ENCODE results near the gene CDC20B. TPM values are rescaled to one million over a fixed set of nuclear protein-coding genes. Genes with fewer than 3 reads are reported as not detected.
A peak's percentile ranks its signal among the peaks of the same experiment; 100 is the strongest.

Gene CDC20B
- total and polyA plus RNA-seq, 7 donors = not detected

GRCh38 chr5:55188656-55189540 is 15.9 kb upstream of the CDC20B start:
- no peak for DNase-seq
- Histone ChIP-seq H3K4me1 (no peaks in the 10 kb centered on the region), H3K9me3 (no peaks in the 10 kb centered on the region), H3K27me3 (peaks cover 0 to 65% (median 8%) of the 10 kb centered on the region in 3 donors), H3K27ac (no peak overlapping the region), H3K36me3 (no peaks in the 10 kb centered on the region), H3K4me3 (no peak overlapping the region)
- intact Hi-C loops (cut with DNase I) = no loop called here
- TF ChIP-seq POLR2AphosphoS5 (IDR thresholded peaks at IDR 0.05) (no peak), EP300 (IDR thresholded peaks at IDR 0.05) (no peak), POLR2A (IDR thresholded peaks at IDR 0.05) (no peak)
- TF ChIP-seq, protein P1, sequence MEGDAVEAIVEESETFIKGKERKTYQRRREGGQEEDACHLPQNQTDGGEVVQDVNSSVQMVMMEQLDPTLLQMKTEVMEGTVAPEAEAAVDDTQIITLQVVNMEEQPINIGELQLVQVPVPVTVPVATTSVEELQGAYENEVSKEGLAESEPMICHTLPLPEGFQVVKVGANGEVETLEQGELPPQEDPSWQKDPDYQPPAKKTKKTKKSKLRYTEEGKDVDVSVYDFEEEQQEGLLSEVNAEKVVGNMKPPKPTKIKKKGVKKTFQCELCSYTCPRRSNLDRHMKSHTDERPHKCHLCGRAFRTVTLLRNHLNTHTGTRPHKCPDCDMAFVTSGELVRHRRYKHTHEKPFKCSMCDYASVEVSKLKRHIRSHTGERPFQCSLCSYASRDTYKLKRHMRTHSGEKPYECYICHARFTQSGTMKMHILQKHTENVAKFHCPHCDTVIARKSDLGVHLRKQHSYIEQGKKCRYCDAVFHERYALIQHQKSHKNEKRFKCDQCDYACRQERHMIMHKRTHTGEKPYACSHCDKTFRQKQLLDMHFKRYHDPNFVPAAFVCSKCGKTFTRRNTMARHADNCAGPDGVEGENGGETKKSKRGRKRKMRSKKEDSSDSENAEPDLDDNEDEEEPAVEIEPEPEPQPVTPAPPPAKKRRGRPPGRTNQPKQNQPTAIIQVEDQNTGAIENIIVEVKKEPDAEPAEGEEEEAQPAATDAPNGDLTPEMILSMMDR (IDR thresholded peaks at IDR 0.05) = no peak
- 23 to 57% methylated on average over 6 of the region's 6 CpGs for WGBS, 2 donors

- Histone ChIP-seq H3K4me3 (no peak overlapping the region), H3K4me1 (no peaks in the 10 kb centered on the region), H3K27me3 (peaks cover 0 to 70% (median 7%) of the 10 kb centered on the region in 3 donors), H3K27ac (no peak overlapping the region), H3K36me3 (no peaks in the 10 kb centered on the region), H3K9me3 (no peaks in the 10 kb centered on the region)
- no peak for DNase-seq
- 28 to 45% methylated on average over 4 of the region's 4 CpGs for WGBS, 2 donors
- no peak for TF ChIP-seq EP300 (IDR thresholded peaks at IDR 0.05)
- no peak for TF ChIP-seq POLR2AphosphoS5 (IDR thresholded peaks at IDR 0.05)
- TF ChIP-seq, protein P1 (IDR thresholded peaks at IDR 0.05) = no peak
- TF ChIP-seq POLR2A (IDR thresholded peaks at IDR 0.05) = no peak
- intact Hi-C loops (cut with DNase I) = no loop called here
Observed at GRCh38 chr5:55187370-55187769, 14.4 kb upstream of the CDC20B start.

GRCh38 chr5:55180016-55180415 is 7.0 kb upstream of the CDC20B start:
- Histone ChIP-seq H3K9me3 (no peaks in the 10 kb centered on the region), H3K4me1 (peaks cover 0 to 13% (median 12%) of the 10 kb centered on the region in 4 donors), H3K4me3 (no peak overlapping the region), H3K27ac (no peak overlapping the region), H3K36me3 (no peaks in the 10 kb centered on the region), H3K27me3 (peaks cover 22 to 72% (median 32%) of the 10 kb centered on the region in 3 donors)
- TF ChIP-seq POLR2A (IDR thresholded peaks at IDR 0.05) = no peak
- TF ChIP-seq POLR2AphosphoS5 (IDR thresholded peaks at IDR 0.05) = no peak
- intact Hi-C loops (cut with DNase I) = no loop called here
- whole genome bisulfite sequencing, 2 donors = 71 to 81% methylated on average over 1 of the region's 1 CpG
- no peak for DNase-seq

GRCh38 chr5:55177078-55177477 is 4.1 kb upstream of the CDC20B start:
- Histone ChIP-seq H3K27me3 (peaks cover 32 to 81% (median 46%) of the 10 kb centered on the region in 3 donors), H3K9me3 (no peaks in the 10 kb centered on the region), H3K27ac (no peak overlapping the region), H3K36me3 (no peaks in the 10 kb centered on the region), H3K4me3 (no peak overlapping the region), H3K4me1 (peaks cover under 1 to 29% (median 28%) of the 10 kb centered on the region in 4 donors)
- TF ChIP-seq POLR2A (IDR thresholded peaks at IDR 0.05) = no peak
- TF ChIP-seq, protein P1 (IDR thresholded peaks at IDR 0.05) = no peak
- no peak for TF ChIP-seq POLR2AphosphoS5 (IDR thresholded peaks at IDR 0.05)
- no peak for TF ChIP-seq EP300 (IDR thresholded peaks at IDR 0.05)
- WGBS, 2 donors = 6 to 7% methylated on average over 2 of the region's 2 CpGs
- no peak for DNase-seq
- intact Hi-C loops (cut with DNase I) = no loop called here

- H3K4me1 ChIP-seq = peaks cover 2 to 30% (median 28%) of the 10 kb centered on the region in 4 donors
- DNase-seq = no peak
- intact Hi-C loops (cut with DNase I) = no loop called here
- WGBS, 2 donors = 1 to 2% methylated on average over 44 of the region's 44 CpGs
- H3K27ac ChIP-seq = no peak overlapping the region
- H3K9me3 ChIP-seq = no peaks in the 10 kb centered on the region
- H3K4me3 ChIP-seq = peak overlapping the region in 3 of 4 donors; percentile 11 to 23 (median 19)
- H3K27me3 ChIP-seq = peaks cover 32 to 89% (median 46%) of the 10 kb centered on the region in 3 donors
- TF ChIP-seq POLR2AphosphoS5 (IDR thresholded peaks at IDR 0.05) = no peak
- TF ChIP-seq POLR2A (IDR thresholded peaks at IDR 0.05) = no peak
- no peak for TF ChIP-seq EP300 (IDR thresholded peaks at IDR 0.05)
- TF ChIP-seq, protein P1 (IDR thresholded peaks at IDR 0.05) = no peak
- no peaks in the 10 kb centered on the region for H3K36me3 ChIP-seq
Observed at GRCh38 chr5:55176176-55176818, 3.3 kb upstream of the CDC20B start.

Data from sigmoid colon (tissue), 7 donors.